ENCODE data around the gene MAPRE3. TPM values are rescaled to one million over a fixed set of nuclear protein-coding genes. Genes with fewer than 3 reads are reported as not detected.
A peak's percentile ranks its signal among the peaks of the same experiment; 100 is the strongest.

MAPRE3 gene
- total and polyA plus RNA-seq, 2 experiments from 2014 or later, result 7.9 to 23.0 TPM

GRCh38 chr2:27050281-27050995 is 80.0 kb downstream of the MAPRE3 start:
- peak overlapping the region; percentile 61 for H2AFZ ChIP-seq
- peaks cover 4% of the 10 kb centered on the region; the same call in 1 of the 2 replicates for H3K4me1 ChIP-seq (ENCODE audit: insufficient read depth)
- no peak for TF ChIP-seq EZH2phosphoT487 (IDR thresholded peaks at IDR 0.05; ENCODE audit: insufficient read depth, low read depth)
- no peak for TF ChIP-seq EZH2 (IDR thresholded peaks at IDR 0.05; ENCODE audit: insufficient read depth, poor library complexity, severe bottlenecking)
- H3K9ac ChIP-seq, result peak overlapping the region; percentile 80
- H3K9me2 ChIP-seq (ENCODE audit: insufficient read depth), result no peaks in the 10 kb centered on the region
- peak overlapping the region; percentile 87 for H3K27ac ChIP-seq
- H3K79me2 ChIP-seq (ENCODE audit: insufficient read depth), result no peaks in the 10 kb centered on the region
- in situ Hi-C loops (cut with MboI), result no loop called here
- WGBS, 2 experiments (ENCODE audit: low coverage in 1 of 2, low lambda C conversion rate in 2 of 2, missing lambda C conversion rate in 2 of 2), result 1 to 2% methylated on average over 46 to 48 of the region's 48 CpGs
- H3K4me2 ChIP-seq (ENCODE audit: unreplicated experiment), result peak overlapping the region; percentile 95
- H3K4me3 ChIP-seq, result peak overlapping the region; percentile 90
- H3K27me3 ChIP-seq (replicated peaks; ENCODE audit: insufficient read depth), result no peaks in the 10 kb centered on the region
- no peaks in the 10 kb centered on the region for H3K9me3 ChIP-seq (ENCODE audit: low read depth)
- H3F3A ChIP-seq (ENCODE audit: insufficient read depth), result peaks cover 31% of the 10 kb centered on the region
- H4K20me1 ChIP-seq (ENCODE audit: insufficient read depth), result no peaks in the 10 kb centered on the region
- DNase-seq, result peak; percentile 96
- peaks cover 5% of the 10 kb centered on the region; the same call in 1 of the 2 replicates for H3K36me3 ChIP-seq (ENCODE audit: low read depth)

GRCh38 chr2:27050996-27051901 is 80.8 kb downstream of the MAPRE3 start, which contains the start of gene AGBL5:
TSS of gene AGBL5 (plus strand) at chr2:27051668. CDS start at chr2:27052959, 1,291 bp downstream.
- Histone ChIP-seq H3K9me3 (ENCODE audit: low read depth) (no peaks in the 10 kb centered on the region), H3K27ac (peak within 1 kb of the TSS; percentile 87), H3K36me3 (ENCODE audit: low read depth) (peaks cover 10% of the 10 kb centered on the region; the same call in 1 of the 2 replicates), H3K27me3 (replicated peaks; ENCODE audit: insufficient read depth) (no peaks in the 10 kb centered on the region), H3K4me3 (peak within 1 kb of the TSS; percentile 90), H3K4me2 (ENCODE audit: unreplicated experiment) (peak within 1 kb of the TSS; percentile 95), H2AFZ (peak within 1 kb of the TSS; percentile 85), H4K20me1 (ENCODE audit: insufficient read depth) (no peaks in the 10 kb centered on the region), H3K9ac (peak within 1 kb of the TSS; percentile 80), H3K4me1 (ENCODE audit: insufficient read depth) (peaks cover 4% of the 10 kb centered on the region; the same call in 1 of the 2 replicates), H3K79me2 (ENCODE audit: insufficient read depth) (no peaks in the 10 kb centered on the region), H3K9me2 (ENCODE audit: insufficient read depth) (no peaks in the 10 kb centered on the region), H3F3A (ENCODE audit: insufficient read depth) (peaks cover 31% of the 10 kb centered on the region)
- TF ChIP-seq EZH2phosphoT487 (IDR thresholded peaks at IDR 0.05; ENCODE audit: insufficient read depth, low read depth) (no peak), EZH2 (IDR thresholded peaks at IDR 0.05; ENCODE audit: insufficient read depth, poor library complexity, severe bottlenecking) (no peak)
- DNase-seq, result peak; percentile 92
- in situ Hi-C loops (cut with MboI), result no loop called here
- WGBS, 2 experiments (ENCODE audit: low coverage in 1 of 2, low lambda C conversion rate in 2 of 2, missing lambda C conversion rate in 2 of 2), result 0 to 2% methylated on average over 50 to 61 of the region's 67 CpGs

- H3K36me3 ChIP-seq (ENCODE audit: low read depth), result peaks cover 10% of the 10 kb centered on the region; the same call in 1 of the 2 replicates
- WGBS, 2 experiments (ENCODE audit: low coverage in 1 of 2, low lambda C conversion rate in 2 of 2, missing lambda C conversion rate in 2 of 2), result 3 to 4% methylated on average over 13 to 24 of the region's 24 CpGs
- peak overlapping the region; percentile 80 for H3K9ac ChIP-seq
- H3K9me3 ChIP-seq (ENCODE audit: low read depth), result no peaks in the 10 kb centered on the region
- H3K27me3 ChIP-seq (replicated peaks; ENCODE audit: insufficient read depth), result no peaks in the 10 kb centered on the region
- no peaks in the 10 kb centered on the region for H3K9me2 ChIP-seq (ENCODE audit: insufficient read depth)
- peak overlapping the region; percentile 87 for H3K27ac ChIP-seq
- TF ChIP-seq EZH2 (IDR thresholded peaks at IDR 0.05; ENCODE audit: insufficient read depth, poor library complexity, severe bottlenecking) (no peak), EZH2phosphoT487 (IDR thresholded peaks at IDR 0.05; ENCODE audit: insufficient read depth, low read depth) (no peak)
- peak overlapping the region; percentile 85 for H2AFZ ChIP-seq
- H3K4me2 ChIP-seq (ENCODE audit: unreplicated experiment), result peak overlapping the region; percentile 95
- H3F3A ChIP-seq (ENCODE audit: insufficient read depth), result peaks cover 31% of the 10 kb centered on the region
- in situ Hi-C loops (cut with MboI), result no loop called here
- DNase-seq, result peak; percentile 60
- peak overlapping the region; percentile 90 for H3K4me3 ChIP-seq
- peaks cover 4% of the 10 kb centered on the region; the same call in 1 of the 2 replicates for H3K4me1 ChIP-seq (ENCODE audit: insufficient read depth)
- no peaks in the 10 kb centered on the region for H3K79me2 ChIP-seq (ENCODE audit: insufficient read depth)
- H4K20me1 ChIP-seq (ENCODE audit: insufficient read depth), result no peaks in the 10 kb centered on the region
Measured at GRCh38 chr2:27051902-27052645, 81.6 kb downstream of the MAPRE3 start.
